HG03025 (cell line): Measurements from ENCODE around the gene STX10.
"Not testable (repeated sequence)": the region's sequence is repeated elsewhere in the genome, so short reads cannot be mapped to it uniquely, and the experiment has no call there.

Experiments used
- ATAC-seq: cut with Tn5 transposase; IDR thresholded peaks from one replicate; pipeline ENCODE4 v1.9.1; 2021; ENCODE audit warnings: mild to moderate bottlenecking, moderate library complexity; ENCODE audit not compliant: unreplicated experiment, low FRiP score

STX10 gene

GRCh38 chr19:13150187-13150930 lies at the start of gene STX10, which contains the start of gene IER2:
STX10 (minus strand) TSS chr19:13150375; CDS start chr19:13150173, 202 bp downstream.
IER2 (plus strand) TSS chr19:13150411; CDS start chr19:13153187, 2,776 bp downstream.
- no peak for ATAC-seq

DNA sequence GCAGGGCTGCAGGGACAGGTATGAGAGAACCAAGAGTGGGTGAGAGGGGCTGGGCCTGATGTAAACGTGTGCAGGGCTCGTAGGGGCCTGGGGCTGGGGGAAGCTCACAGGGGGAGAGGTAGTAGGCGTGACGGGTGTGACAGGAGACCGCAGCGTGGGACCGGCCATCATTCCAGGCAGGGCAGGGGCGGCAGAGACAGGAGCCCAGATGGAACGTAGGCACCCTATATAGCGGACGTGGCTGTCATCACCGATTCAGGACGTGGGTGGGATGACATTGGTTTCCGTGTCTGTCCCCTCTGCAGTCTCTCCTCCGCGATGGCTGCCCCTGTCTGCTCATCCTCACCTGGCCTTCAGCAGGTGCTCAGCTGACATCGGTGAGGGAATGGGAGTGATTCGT lies 48.5 kb upstream of the STX10 start:
- ATAC-seq = no peak

DNA sequence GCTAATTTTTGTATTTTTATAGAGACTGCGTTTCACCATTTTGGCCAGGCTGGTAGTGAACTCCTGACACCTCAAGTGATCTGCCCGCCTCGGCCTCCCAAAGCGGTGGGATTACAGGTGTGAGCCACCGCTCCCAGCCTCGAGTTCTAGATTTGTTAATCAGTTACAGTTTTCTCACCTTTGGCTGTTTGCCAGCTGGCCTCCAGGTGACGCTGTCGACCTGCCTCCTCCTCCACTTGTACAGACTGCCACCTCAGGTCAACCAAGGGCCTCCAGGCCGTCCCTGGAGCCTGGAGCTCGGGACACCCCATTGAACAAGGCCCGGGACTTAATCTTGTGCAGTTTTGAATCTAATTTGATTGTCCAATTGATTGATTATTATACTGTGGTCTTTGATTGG lies 45.5 kb upstream of the STX10 start:
- ATAC-seq = no peak

DNA sequence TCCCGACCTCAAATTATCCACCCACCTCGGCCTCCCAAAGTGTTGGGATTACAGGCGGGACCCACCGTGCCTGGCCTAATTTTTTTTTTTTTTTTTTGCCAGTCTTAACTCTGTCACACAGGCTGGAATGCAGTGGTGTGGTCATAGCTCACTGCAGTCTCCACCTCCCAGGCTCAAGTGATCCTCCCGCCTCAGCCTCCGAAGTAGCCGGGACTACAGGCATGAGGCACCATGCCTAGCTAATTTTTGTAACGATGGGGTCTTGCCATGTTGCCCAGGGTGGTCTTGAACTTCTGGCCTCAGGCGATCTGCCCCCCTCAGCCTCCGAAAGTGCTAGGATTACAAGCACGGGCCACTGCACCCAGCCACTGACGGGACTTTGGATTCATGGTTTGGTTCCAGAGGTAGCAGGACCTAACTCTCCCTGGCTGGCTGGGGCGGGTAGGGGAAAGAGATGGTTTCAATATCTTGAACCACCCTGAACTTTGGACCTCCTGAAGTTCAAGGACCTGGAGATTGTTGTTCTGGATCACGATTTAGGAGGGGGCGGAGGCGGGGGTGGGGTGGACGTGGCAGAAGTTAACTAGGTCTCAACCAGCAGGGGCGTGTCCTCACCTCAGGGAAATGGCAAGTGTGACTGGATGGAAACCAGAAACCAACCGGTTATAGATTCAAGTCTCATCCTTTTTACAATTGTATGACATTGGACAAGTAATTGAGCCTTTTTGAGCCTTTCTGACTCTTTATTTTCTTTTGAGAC lies 40.8 kb upstream of the STX10 start:
- ATAC-seq = no peak

DNA sequence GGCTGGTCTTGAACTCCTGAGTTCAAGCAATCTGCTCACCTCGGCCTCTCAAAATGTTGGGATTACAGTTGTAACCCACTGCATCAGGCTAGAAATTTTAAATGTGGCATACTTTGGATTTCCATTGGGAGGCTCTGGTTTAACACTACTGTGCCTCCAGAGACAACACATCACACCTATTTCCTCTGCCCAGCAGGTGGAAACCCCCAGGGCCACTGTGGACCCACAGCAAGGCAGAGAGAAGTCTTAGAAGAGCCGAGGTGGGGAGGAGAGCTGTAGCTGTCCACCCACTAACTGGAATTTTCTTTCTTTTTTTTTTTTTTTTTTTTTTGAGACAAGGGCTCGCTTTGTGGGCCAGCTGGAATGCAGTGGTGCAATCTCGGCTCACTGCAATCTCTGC lies 39.4 kb upstream of the STX10 start:
- no peak for ATAC-seq

GRCh38 chr19:13187419-13187818 lies 37.2 kb upstream of the STX10 start:
- ATAC-seq = no peak

- ATAC-seq = not testable (repeated sequence)
Observed at GRCh38 chr19:13186688-13187087, 36.5 kb upstream of the STX10 start.

DNA sequence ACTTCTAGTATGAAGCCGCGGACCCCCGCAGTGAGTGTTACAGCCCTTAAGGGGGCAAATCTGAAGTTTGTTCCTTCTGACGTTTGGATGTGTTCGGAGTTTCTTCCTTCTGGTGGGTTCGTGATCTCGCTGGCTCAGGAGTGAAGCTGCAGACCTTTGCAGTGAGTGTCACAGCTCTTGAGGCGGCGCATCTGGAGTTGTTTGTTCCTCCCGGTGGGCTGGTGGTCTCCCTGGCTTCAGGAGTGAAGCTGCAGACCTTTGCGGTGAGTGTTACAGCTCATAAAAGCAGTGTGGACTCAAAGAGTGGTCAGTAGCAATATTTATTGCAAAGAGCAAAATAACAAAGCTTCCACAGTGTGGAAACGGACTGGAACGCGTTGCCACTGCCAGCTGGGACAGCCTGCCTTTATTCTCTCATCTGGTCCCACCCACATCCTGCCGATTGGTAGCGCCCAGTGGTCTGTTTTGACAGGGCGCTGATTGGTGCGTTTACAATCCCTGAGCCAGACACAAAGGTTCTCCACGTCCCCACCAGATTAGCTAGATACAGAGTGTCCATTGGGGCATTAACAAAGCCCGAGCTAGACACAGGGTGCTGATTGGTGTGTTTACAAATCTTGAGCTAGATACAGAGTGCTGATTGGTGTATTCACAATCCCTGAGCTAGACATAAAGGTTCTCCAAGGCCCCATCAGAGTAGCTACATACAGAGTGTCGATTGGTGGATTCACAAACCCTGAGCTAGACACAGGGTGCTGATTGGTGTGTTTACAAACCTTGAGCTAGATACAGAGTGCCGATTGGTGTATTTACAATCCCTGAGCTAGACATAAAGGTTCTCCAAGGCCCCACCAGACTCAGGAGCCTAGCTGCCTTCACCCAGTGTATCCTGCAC lies 35.8 kb upstream of the STX10 start:
- not testable (repeated sequence) for ATAC-seq

GRCh38 chr19:13184926-13185325 lies 34.8 kb upstream of the STX10 start:
- ATAC-seq = not testable (repeated sequence)

GRCh38 chr19:13181747-13182388 lies 31.7 kb upstream of the STX10 start:
- no peak for ATAC-seq

GRCh38 chr19:13178291-13178690 lies 28.1 kb upstream of the STX10 start:
- ATAC-seq = not testable (repeated sequence)

GRCh38 chr19:13177584-13177983 lies 27.4 kb upstream of the STX10 start:
- not testable (repeated sequence) for ATAC-seq

DNA sequence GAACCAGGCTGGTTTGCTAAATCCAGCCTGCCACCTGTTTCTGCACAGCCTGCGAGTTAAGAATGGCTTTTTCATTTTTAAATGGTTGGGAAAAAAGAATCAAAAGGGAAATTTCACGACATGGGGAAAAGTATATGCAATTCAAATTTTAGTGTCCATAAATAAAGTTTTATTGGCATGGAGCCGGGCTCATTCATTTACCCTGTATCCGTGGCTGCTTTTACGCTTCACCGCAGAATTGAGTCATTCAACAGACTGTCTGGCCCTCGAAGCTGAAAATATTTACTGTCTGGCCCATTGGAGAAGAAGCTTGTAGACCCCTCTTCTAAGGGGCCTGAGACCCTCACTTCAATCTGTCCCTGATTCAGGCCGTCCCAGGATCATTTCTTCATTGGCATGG lies 26.2 kb upstream of the STX10 start:
- ATAC-seq = no peak

DNA sequence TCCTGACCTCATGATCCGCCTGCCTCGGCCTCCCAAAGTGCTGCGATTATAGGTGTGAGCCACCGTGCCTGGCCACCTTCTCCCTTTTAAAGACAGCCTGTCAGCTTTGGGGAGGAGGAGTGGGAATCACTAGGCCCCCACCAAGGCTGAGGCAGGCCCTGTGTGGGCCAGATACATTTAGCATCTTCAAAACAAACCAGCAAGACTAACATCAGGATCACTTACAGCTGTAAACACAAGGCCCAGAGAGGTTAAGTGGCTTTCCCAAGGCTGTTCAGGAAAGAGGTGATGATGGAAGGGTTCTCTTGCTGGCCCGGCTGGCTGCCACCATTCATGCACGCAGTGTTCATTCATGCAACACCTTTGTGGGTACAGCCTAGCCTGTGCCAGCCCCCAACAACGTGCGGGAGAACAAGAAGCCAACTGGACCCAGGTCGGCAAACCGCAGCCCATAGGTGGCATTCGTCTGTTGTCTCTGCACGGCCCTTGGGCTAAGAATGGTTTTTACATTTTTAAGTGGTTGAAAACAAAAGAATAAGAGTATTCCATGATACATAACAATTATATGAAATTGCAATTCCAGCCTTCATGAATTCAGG lies 23.1 kb upstream of the STX10 start:
- ATAC-seq = no peak

GRCh38 chr19:13172346-13173138 lies 22.4 kb upstream of the STX10 start:
- no peak for ATAC-seq

DNA sequence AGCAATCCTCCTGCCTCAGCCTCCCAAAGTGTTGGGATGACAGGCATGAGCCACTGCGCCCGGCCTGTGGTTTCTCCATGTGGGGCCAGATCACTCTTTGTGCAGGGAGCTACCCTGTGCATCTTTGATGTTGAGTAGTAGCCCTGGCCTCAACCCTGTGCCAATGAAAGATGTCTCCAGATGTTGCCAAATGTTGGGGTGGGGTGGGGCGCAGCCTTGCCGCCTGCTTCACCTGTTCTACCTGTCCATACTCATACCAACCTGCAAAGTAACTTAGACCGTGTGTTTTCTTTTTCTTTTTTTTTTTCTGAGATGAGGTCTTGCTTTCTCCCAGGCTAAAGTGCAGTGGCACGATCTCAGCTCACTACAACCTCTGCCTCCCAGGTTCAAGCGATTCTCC lies 21.0 kb upstream of the STX10 start:
- no peak for ATAC-seq

DNA sequence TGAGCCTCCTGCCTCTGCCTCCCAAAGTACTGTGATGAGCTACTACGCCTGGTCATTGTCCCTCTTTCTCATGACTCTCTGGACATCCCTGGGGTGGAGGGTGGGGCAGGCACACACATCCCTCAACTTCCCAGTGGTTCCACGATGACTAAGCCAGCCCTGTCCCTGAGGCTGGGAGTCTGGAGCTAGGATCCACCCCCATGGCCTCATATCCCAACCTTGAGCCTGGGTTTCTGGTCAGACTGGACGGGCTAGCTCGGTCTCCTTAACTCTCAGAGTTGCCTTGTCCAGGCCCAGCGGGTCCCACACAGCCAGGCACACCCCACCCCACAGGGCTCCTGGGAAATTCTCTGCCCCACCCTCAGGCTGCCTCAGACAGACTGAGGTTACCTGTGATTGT lies 19.6 kb upstream of the STX10 start:
- no peak for ATAC-seq

DNA sequence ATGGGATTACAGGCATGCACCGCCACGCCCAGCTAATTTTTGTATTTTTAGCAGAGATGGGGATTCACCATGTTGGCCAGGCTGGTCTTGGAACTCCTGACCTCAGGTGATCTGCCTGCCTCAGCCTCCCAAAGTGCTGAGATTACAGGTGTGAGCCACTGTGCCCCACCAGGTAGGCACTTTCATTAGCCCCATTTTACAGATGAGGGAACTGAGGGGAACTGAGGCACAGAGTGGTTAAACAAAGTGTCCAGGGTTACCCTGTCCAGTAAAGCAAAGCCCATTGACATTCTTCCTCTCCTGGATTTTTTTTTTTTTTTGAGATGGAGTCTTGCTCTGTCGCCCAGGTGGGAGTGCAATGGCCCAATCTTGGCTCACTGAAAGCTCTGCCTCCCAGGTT lies 16.0 kb upstream of the STX10 start:
- ATAC-seq = not testable (repeated sequence)
